Measurements from ENCODE around the gene SATB2.

Gene SATB2

GRCh38 chr2:199339891-199340605, 117.7 kb downstream of the SATB2 start:
- TF ChIP-seq CTCF (conservative IDR thresholded peaks at IDR 0.05): no peak
- H3K27ac ChIP-seq: no peak overlapping the region

GRCh38 chr2:199336546-199336945, 121.2 kb downstream of the SATB2 start:
- H3K27ac ChIP-seq: no peak overlapping the region
- TF ChIP-seq CTCF (conservative IDR thresholded peaks at IDR 0.05): no peak

- no peak for TF ChIP-seq CTCF (conservative IDR thresholded peaks at IDR 0.05)
- no peak overlapping the region for H3K27ac ChIP-seq
Measured at GRCh38 chr2:199335502-199335901, 122.2 kb downstream of the SATB2 start.

- H3K27ac ChIP-seq: no peak overlapping the region
- TF ChIP-seq CTCF (conservative IDR thresholded peaks at IDR 0.05): no peak
Measured at GRCh38 chr2:199329466-199329865, 128.3 kb downstream of the SATB2 start.

- no peak for TF ChIP-seq CTCF (conservative IDR thresholded peaks at IDR 0.05)
- no peak overlapping the region for H3K27ac ChIP-seq
Measured at GRCh38 chr2:199329031-199329430, 128.7 kb downstream of the SATB2 start.

- no peak for TF ChIP-seq CTCF (conservative IDR thresholded peaks at IDR 0.05)
- H3K27ac ChIP-seq: no peak overlapping the region
Measured at GRCh38 chr2:199325881-199326280, 131.9 kb downstream of the SATB2 start.

GRCh38 chr2:199322151-199322550, 135.6 kb downstream of the SATB2 start:
- TF ChIP-seq CTCF (conservative IDR thresholded peaks at IDR 0.05): no peak
- no peak overlapping the region for H3K27ac ChIP-seq

All from VCaP (cell line).